Activated naive CD4-positive, alpha-beta T cell treated with anti-CD3 and anti-CD28 coated beads, Interleukin-2, amount 50 U/mL, for 24 hours (primary cell): ENCODE results near the gene TMED1.
"Not testable (repeated sequence)": the region's sequence is repeated elsewhere in the genome, so short reads cannot be mapped to it uniquely, and the experiment has no call there.

ENCODE experiments used
- H3K27ac Mint-ChIP-seq: one replicate; pipeline ENCODE4 v1.8.0; 2021; ENCODE audit warnings: mild to moderate bottlenecking, mixed read lengths
- H3K27me3 Mint-ChIP-seq: one replicate; pipeline ENCODE4 v1.8.0; 2021; ENCODE audit warnings: mixed read lengths
- H3K36me3 Mint-ChIP-seq: one replicate; pipeline ENCODE4 v1.8.0; 2021; ENCODE audit warnings: mixed read lengths
- H3K4me1 Mint-ChIP-seq: one replicate; pipeline ENCODE4 v1.8.0; 2021; ENCODE audit warnings: mixed read lengths
- H3K4me3 Mint-ChIP-seq: one replicate; pipeline ENCODE4 v1.8.0; 2021; ENCODE audit warnings: mild to moderate bottlenecking, mixed read lengths
- H3K9me3 Mint-ChIP-seq: one replicate; pipeline ENCODE4 v1.8.0; 2021; ENCODE audit warnings: mixed read lengths

TMED1 gene

GRCh38 chr19:10848230-10848856 lies 12.3 kb upstream of the TMED1 start, which contains the start of gene C19orf38:
C19orf38 (plus strand) TSS chr19:10848415; CDS start chr19:10848509, 94 bp downstream.
- no peaks in the 10 kb centered on the region for H3K27me3 Mint-ChIP-seq
- peaks cover 5% of the 10 kb centered on the region for H3K4me1 Mint-ChIP-seq
- H3K36me3 Mint-ChIP-seq, result peaks cover 5% of the 10 kb centered on the region
- H3K4me3 Mint-ChIP-seq, result peak within 1 kb of the TSS; percentile 15
- no peaks in the 10 kb centered on the region for H3K9me3 Mint-ChIP-seq
- H3K27ac Mint-ChIP-seq, result no peak within 1 kb of the TSS

GRCh38 chr19:10846500-10847202 lies 10.6 kb upstream of the TMED1 start:
- H3K4me3 Mint-ChIP-seq, result no peak overlapping the region
- no peak overlapping the region for H3K27ac Mint-ChIP-seq
- no peaks in the 10 kb centered on the region for H3K9me3 Mint-ChIP-seq
- peaks cover 5% of the 10 kb centered on the region for H3K36me3 Mint-ChIP-seq
- peaks cover 5% of the 10 kb centered on the region for H3K4me1 Mint-ChIP-seq
- no peaks in the 10 kb centered on the region for H3K27me3 Mint-ChIP-seq

GRCh38 chr19:10842788-10843187 lies 6.8 kb upstream of the TMED1 start:
- H3K9me3 Mint-ChIP-seq, result no peaks in the 10 kb centered on the region
- H3K27ac Mint-ChIP-seq, result no peak overlapping the region
- no peaks in the 10 kb centered on the region for H3K4me1 Mint-ChIP-seq
- H3K4me3 Mint-ChIP-seq, result no peak overlapping the region
- H3K36me3 Mint-ChIP-seq, result peaks cover 6% of the 10 kb centered on the region
- no peaks in the 10 kb centered on the region for H3K27me3 Mint-ChIP-seq

GRCh38 chr19:10839114-10840050 lies 3.4 kb upstream of the TMED1 start:
- H3K4me1 Mint-ChIP-seq, result peaks cover 16% of the 10 kb centered on the region
- H3K27me3 Mint-ChIP-seq, result no peaks in the 10 kb centered on the region
- H3K9me3 Mint-ChIP-seq, result no peaks in the 10 kb centered on the region
- H3K36me3 Mint-ChIP-seq, result peaks cover 4% of the 10 kb centered on the region
- no peak overlapping the region for H3K4me3 Mint-ChIP-seq
- no peak overlapping the region for H3K27ac Mint-ChIP-seq

GRCh38 chr19:10838377-10838776 lies 2.4 kb upstream of the TMED1 start:
- Mint-ChIP-seq H3K9me3 (no peaks in the 10 kb centered on the region), H3K27ac (no peak overlapping the region), H3K27me3 (no peaks in the 10 kb centered on the region), H3K4me3 (no peak overlapping the region), H3K4me1 (peaks cover 16% of the 10 kb centered on the region), H3K36me3 (peaks cover 4% of the 10 kb centered on the region)

GRCh38 chr19:10837649-10838048 lies 1.6 kb upstream of the TMED1 start:
- H3K36me3 Mint-ChIP-seq, H3K27me3 Mint-ChIP-seq, H3K27ac Mint-ChIP-seq, H3K9me3 Mint-ChIP-seq: not testable (repeated sequence)
- peak overlapping the region; percentile 19 for H3K4me3 Mint-ChIP-seq
- H3K4me1 Mint-ChIP-seq, result peaks cover 16% of the 10 kb centered on the region

- H3K4me1 Mint-ChIP-seq, result peaks cover 16% of the 10 kb centered on the region
- H3K27me3 Mint-ChIP-seq, result no peaks in the 10 kb centered on the region
- H3K36me3 Mint-ChIP-seq, result peaks cover 4% of the 10 kb centered on the region
- peak overlapping the region; percentile 95 for H3K4me3 Mint-ChIP-seq
- H3K27ac Mint-ChIP-seq, result peak overlapping the region; percentile 100
- no peaks in the 10 kb centered on the region for H3K9me3 Mint-ChIP-seq
Measured at GRCh38 chr19:10836479-10837330, 693 bp upstream of the TMED1 start.

GRCh38 chr19:10835089-10835753 lies 791 bp downstream of the TMED1 start:
- Mint-ChIP-seq H3K4me1 (peaks cover 16% of the 10 kb centered on the region), H3K27ac (peak overlapping the region; percentile 100), H3K36me3 (peaks cover 4% of the 10 kb centered on the region), H3K9me3 (no peaks in the 10 kb centered on the region), H3K27me3 (no peaks in the 10 kb centered on the region), H3K4me3 (peak overlapping the region; percentile 95)

GRCh38 chr19:10832939-10833296 lies 3.1 kb downstream of the TMED1 start:
- Mint-ChIP-seq H3K27me3 (no peaks in the 10 kb centered on the region), H3K4me3 (no peak overlapping the region), H3K4me1 (peaks cover 16% of the 10 kb centered on the region), H3K36me3 (peaks cover 3% of the 10 kb centered on the region), H3K9me3 (no peaks in the 10 kb centered on the region), H3K27ac (no peak overlapping the region)

- Mint-ChIP-seq H3K4me1 (peaks cover 16% of the 10 kb centered on the region), H3K36me3 (peaks cover 3% of the 10 kb centered on the region), H3K4me3 (no peak overlapping the region), H3K27me3 (no peaks in the 10 kb centered on the region), H3K27ac (no peak overlapping the region), H3K9me3 (no peaks in the 10 kb centered on the region)
Measured at GRCh38 chr19:10831987-10832938, 3.7 kb downstream of the TMED1 start.

- Mint-ChIP-seq H3K36me3 (peaks cover 4% of the 10 kb centered on the region), H3K27ac (no peak overlapping the region), H3K9me3 (no peaks in the 10 kb centered on the region), H3K27me3 (no peaks in the 10 kb centered on the region), H3K4me1 (peaks cover 6% of the 10 kb centered on the region), H3K4me3 (no peak overlapping the region)
Measured at GRCh38 chr19:10830931-10831779, 4.9 kb downstream of the TMED1 start.

- H3K27me3 Mint-ChIP-seq, result no peaks in the 10 kb centered on the region
- no peaks in the 10 kb centered on the region for H3K9me3 Mint-ChIP-seq
- H3K4me3 Mint-ChIP-seq, result no peak overlapping the region
- H3K27ac Mint-ChIP-seq, result no peak overlapping the region
- H3K4me1 Mint-ChIP-seq, result peaks cover under 1% of the 10 kb centered on the region
- H3K36me3 Mint-ChIP-seq, result peaks cover 2% of the 10 kb centered on the region
Measured at GRCh38 chr19:10830370-10830769, 5.6 kb downstream of the TMED1 start.

- H3K4me3 Mint-ChIP-seq, result no peak overlapping the region
- H3K27ac Mint-ChIP-seq, result no peak overlapping the region
- H3K4me1 Mint-ChIP-seq, result no peaks in the 10 kb centered on the region
- H3K9me3 Mint-ChIP-seq, result no peaks in the 10 kb centered on the region
- H3K27me3 Mint-ChIP-seq, result no peaks in the 10 kb centered on the region
- H3K36me3 Mint-ChIP-seq, result peaks cover 2% of the 10 kb centered on the region
Measured at GRCh38 chr19:10829967-10830366, 6.0 kb downstream of the TMED1 start.
